ENCODE results near the gene RNF208.
A peak's percentile ranks its signal among the peaks of the same experiment; 100 is the strongest.

Gene RNF208

DNA sequence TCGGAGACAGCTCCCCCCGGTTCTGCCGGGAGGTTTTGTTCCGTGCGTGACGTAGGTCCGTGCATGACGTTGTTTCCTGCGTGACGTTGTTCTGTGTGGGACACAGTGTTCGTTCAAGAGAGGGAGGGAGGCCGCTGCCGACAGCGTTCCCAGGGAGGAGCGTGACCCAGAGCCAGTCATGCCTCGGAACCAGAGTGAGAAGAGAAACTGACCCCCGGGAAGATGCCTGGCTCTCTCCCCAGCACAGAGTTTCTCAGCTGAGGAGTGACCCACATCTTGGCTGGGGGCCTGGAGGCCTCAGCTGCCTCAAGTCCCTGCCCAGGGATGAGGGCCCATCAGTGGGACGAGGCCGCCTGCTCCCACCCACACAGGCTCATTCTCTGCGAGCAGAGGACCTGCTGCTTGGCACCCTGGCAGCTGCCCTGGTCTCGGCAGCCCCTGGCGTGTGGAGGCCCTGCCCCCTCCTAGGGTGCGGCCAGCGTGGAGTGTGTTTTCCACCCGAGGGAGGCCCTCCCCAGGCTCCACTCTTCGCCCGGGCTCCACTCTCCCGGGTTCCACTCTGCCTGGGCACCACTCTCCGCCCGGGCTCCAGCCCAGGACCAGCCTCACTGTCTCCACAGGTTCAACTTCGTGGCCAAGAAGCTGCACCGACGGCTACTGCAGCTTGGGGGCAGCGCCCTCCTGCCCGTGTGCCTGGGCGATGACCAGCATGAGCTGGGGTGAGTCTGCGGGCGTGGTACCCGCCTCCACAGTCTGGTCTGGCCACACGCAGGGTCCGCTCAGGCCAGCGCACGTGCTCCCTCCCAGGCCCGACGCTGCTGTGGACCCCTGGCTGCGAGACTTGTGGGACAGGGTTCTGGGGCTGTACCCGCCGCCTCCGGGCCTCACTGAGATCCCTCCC, 8.6 kb downstream of the RNF208 start:
- DNase-seq = no peak

- DNase-seq = no peak
Observed at GRCh38 chr9:137212520-137212919, 9.5 kb downstream of the RNF208 start.

DNA sequence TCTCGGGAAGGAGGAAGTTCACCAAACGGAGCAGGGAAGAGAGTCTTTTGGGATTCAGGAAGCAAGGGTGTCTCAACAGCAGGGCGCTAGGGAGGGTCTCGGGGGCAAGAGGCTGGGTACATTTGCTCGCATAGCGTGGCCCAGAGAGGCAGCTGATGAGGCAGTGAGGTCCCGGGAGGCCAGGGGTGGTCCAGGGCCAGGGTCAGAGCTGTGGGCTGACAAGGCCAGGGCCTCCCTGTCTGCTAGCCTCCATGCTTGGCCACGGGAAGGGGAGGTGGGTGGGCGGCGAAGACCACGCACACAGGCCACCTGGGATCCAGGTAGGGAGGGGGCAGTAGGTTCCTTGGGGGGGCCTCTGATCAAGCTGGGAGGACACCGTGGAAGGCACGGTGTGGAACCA, 10.5 kb downstream of the RNF208 start:
- no peak for DNase-seq

DNA sequence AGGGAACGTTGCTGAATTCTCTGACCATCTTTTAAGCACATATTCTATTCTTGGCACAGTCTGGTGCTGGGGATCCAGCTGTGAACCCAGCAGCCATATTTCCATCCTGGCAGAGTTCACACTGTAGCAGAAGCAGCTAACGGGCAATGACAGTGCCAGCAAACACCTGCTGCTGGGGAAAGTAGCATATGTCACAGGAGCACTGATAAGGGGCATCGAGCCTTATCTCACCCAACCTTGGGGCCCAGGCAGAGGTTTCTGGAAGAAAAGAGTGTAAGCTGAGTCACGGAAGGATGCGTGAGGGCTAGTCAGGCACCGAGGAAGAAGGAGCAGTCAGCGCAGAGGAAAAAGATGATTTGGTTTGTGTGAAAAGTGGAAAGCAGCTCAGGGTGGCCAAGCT, 15.4 kb downstream of the RNF208 start:
- no peak for DNase-seq

- DNase-seq = peak; percentile 77 to 93 (median 90)
Observed at GRCh38 chr9:137205126-137206069, 16.6 kb downstream of the RNF208 start, which contains the start of the genes NDOR1 and TMEM203. NDOR1 (plus strand) TSS chr9:137205700; CDS start chr9:137205778, 78 bp downstream. TMEM203 (minus strand) TSS chr9:137205648; CDS start chr9:137205414, 234 bp downstream.

DNA sequence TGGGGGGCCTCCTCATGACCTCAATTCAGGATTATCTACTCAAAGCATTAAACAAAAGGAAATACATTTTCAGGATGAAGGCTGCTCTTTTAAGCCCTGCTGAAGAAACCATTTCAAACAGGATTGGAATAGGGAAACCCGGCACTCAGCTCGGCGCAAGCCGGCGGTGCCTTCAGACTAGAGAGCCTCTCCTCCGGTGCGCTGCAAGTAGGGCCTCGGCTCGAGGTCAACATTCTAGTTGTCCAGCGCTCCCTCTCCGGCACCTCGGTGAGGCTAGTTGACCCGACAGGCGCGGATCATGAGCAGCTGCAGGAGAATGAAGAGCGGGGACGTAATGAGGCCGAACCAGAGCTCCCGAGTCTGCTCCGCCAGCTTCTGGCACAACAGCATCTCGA, 17.3 kb downstream of the RNF208 start:
- no peak for DNase-seq

DNA sequence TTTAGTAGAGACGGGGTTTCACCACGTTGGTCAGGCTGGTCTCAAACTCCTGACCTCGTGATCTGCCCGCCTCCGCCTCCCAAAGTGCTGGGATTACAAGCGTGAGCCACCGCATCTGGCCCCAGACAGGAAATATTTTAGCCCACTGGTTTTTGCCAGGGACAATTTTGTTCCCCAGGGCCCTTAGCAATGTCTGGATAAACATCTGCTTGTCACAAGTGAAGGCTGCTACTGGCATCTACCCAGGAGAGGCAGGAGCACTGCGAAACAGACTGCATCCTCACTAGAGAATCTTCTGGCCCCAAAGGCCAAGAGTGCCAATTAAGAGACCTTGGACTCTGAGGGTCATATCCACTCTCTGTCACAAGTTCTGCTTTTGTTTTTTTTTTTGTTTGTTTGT, 19.1 kb downstream of the RNF208 start:
- no peak for DNase-seq

DNA sequence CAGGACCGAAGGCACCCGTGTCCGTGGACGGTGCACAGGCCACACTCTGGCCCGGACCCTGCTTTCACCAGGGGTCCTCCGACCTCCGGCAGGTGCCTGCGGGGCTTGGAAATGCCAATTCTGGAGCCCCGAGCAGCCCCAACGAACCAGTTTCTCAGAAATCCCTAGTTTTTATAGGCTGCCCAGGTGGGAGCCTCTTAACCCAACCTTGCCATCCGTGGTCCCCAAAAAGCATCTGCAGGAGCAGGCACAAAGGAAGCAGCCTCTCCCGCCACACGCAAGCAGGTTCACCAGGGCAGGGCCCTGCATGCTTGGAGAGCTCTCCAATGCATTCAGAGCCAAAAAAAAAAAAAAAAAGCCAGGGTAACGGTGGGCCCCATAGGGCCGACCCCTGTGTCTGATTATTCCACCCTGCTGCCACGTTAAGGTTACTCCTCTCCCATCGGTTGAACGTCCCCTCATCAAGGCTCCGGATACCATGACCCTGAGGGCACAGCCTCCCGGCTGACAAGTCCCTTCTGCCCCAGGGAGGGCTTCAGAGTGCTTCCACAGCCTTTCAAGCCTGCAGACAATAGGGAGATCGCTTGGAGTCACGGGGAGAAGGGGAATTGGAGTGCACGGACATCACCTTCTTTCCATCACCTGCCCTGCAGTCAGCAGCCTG, 20.7 kb downstream of the RNF208 start:
- no peak for DNase-seq

DNA sequence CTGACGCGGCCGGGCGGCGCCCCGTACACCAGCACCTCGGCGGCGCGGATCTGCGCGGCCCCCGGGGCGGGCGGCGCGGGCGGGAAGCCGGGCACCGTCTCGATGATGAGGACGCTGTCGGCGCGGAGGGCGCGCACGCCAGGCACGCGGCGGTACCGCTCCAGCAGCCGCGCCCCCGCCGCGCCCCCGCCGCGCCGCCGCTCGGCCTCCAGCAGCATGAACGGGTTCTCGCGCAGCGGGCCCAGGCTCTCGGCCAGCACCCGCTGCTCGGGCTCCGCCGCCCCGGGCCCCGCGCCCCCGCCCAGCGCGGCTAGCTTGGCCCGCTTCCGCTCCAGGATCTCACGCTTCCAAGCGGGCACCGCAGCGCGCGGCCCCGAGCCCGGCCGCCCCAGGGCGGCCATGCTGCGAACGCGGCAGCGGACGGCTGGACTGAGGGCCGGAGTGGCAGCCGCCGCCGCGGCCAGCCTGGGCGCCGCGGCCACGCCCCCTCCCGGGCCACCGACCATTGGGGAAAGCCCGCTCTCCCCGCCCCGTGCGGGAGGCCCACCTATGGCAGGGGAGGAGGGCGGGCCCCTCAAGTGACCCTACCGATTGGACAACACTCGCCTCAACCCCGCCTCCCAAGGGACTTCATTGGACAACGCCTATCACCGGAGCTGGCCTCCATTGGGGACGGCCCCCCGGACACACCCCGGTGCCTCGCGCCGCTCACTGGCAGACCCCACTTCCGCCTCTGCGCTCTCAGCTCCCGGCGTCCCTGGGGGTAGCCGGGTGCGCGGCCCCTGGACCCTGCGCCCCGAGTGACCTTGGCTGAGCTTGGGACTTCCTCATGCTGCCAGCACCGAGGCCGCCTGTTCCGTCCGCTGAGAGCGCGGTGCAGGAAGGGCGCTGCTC, 21.5 kb downstream of the RNF208 start, which contains the start of gene TPRN:
Gene TPRN, minus strand, starts transcription at position 431 of the 894 bp plus-strand sequence. Its CDS starts 30 bp downstream, at position 401.
- peak; percentile 94 to 98 (median 96) for DNase-seq

DNA sequence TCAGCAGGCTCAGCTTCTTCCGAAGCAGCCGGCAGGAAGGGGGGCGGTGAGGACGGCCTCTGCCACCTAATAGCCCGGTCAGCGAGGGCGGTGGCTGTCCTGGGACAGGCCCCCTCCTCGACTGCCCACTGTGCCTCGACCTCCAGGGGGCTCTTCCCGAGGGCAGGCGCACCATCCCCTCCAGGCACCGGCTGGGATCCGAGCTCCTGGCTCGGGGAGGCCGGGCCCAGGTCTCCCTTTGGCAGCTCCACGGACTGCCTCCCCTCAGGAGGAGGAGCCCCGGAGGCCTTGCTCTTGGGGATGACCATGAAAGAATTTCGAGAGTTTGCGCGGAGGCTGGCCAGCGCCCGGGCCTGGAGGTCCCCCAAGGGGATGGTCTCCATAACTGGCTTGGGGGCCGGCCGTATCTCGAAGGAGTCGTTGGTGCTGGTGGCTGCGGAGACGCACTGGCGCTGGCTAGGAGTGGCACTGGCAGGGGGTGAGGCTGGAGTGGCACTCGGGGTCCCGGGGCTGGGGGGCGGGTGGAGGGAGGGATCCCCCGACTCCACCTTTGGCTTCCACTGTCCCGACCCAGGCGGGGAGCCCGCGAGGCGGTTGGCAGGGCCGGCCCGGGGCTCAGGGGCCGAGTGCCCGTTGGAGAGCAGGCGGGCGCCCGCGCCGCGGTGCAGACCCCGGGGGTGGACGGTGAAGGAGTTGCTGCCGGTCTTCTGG, 22.5 kb downstream of the RNF208 start:
- peak in 1 of 6 experiments; percentile 12 for DNase-seq

DNA sequence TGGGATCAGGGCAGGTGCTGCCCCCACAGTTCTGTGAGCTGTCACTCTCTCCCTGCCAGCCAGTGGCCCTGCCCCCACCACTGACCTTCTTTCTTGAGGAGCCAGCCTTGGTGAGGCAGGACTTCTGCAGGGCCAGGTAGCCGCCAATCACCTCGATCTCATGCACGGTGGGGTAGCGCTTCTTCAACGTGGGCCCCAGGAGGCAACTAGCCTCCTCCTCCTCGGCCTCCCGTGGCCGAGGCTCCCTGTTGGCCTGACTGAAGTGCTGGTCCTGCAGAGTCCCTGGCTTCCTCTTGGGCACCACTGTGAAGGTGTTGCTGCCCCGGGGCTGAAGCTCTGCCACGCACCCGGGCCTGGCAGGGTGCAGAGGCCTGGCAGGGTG, 23.1 kb downstream of the RNF208 start:
- DNase-seq = no peak

DNA sequence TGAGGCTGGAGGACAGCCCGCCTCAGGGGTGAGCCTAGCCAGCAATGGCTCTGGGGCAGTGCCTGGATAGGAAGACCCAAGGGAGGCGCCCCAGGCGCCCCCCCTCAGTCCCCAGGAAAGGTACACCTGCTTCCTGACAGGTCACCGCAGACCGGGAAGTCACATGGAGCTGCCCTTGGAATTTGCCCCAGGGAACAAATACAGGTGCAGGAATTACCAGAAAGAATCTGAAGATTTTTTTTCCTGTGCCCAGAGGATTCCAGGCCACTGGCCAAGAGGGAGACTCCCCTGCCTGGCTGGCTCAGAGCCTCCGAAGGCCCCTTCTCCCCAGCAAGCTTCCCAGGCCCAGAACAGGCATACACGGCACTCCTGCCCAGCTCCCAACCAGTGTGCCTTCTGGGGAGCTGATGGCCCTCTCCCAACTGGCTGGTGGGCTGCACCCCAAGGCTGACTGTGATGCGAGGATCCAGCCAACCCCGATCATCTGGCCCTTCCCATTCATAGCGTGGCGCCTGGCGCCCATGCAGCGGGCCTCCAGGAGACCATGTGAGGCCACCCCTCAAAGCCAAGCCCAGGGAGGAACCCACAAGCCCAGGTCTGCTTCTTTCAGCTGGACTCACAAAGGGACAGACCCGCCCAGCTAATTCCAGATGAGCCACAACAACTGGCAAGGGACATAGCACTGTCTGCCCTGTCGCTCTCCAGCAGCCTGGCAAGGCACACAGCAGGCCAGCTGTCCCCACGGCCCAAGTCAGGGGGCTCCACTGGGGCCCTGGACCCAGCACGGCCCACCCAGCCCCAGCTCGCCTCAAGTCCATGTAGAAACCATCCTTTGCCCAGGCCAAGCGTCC, 23.8 kb downstream of the RNF208 start:
- no peak for DNase-seq

GRCh38 chr9:137195525-137196220, 26.4 kb downstream of the RNF208 start:
- DNase-seq = no peak

GRCh38 chr9:137194909-137195308, 27.1 kb downstream of the RNF208 start:
- DNase-seq = no peak

- DNase-seq = no peak
Observed at GRCh38 chr9:137194388-137194787, 27.7 kb downstream of the RNF208 start.

DNA sequence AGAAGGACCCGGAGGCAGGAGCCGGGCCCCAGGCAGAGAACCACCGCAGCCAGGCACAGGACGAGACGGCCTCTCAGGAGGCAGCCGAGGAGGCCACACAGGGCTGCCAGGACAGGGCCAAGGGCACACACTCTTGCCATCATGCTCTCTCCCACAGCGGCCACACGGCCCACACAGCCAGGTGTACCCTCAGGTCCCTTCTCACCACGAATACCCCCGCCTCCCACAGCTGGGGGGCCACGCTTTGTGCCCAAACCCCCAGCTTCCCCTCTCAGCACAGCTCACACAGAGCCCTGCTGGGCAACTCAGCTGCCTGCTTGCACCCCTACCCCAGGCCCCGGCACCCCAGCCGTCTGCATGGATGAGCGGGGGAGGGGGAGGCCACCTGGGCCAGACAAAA, 28.3 kb downstream of the RNF208 start:
- no peak for DNase-seq

GRCh38 chr9:137192859-137193258, 29.2 kb downstream of the RNF208 start:
- DNase-seq = no peak

DNA sequence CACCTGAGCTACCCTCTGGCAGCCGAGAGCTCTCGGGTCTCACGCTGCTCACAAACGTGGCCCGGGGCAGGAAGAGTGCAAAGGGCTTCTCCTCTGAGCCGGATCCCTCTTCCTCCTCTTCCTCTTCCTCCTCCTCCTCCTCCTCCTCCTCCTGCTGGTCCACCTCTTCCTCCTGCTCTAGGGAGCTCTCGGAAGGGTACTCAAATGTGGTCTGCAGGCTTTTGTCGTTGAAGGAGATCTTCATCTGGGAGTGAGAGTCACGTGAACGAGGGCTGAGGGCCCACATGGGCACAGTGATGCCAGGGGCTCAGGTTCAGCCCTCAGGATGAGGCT, 29.6 kb downstream of the RNF208 start:
- DNase-seq = no peak

DNA sequence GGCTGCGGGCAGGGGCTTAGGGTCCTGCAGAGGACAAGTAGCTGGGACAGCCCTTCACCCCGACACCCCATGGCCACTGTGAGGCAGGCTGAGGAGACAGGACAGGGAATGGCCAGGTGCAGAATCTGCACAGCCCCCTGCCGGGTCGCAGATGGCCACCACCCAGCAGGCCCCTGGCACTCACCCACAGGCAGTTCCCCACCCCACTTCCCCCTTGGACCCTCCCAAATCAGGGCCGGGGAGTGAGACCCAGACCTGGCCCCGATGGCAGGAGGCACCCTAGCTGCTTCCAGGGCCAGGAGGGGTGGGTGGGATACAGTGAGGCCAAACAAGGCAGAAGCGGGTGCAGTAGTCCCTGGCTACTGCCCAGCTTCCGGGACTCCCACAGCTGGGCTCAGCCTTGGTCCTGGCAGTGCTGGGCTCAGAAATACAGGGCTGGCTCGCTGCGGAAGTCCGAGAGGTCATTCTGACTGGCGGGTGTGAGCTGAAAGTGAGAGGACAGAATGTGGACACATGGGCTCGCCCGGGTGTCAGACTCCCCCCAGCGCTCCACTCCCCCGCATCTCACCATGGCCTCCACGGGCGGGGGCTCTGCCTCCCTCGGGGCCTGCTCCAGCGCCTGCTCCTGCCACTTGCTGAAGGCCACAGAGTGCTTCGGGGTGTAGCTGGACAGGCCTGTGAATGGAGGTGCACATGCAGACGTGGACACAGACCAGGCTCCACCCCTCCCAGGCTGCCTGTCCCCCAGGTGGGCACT, 30.2 kb downstream of the RNF208 start:
- DNase-seq = no peak
